Keratinocyte (primary cell): ENCODE data around the gene RETN. TPM values are rescaled to one million over a fixed set of nuclear protein-coding genes. Genes with fewer than 3 reads are reported as not detected.

Source experiments
- DNase-seq: peaks from one replicate; pipeline ENCODE4 v3.0.0-alpha.2; 2011; ENCODE audit warnings: low read depth, missing footprints, low spot score
- FAIRE-seq: peaks from 2 replicates; lab custom pipeline; 2011; peaks lifted over from hg19 to GRCh38; lab: Jason Lieb, UNC
- H2AFZ ChIP-seq: 2 replicates; pipeline ENCODE4 v1.6.0; 2012; ENCODE audit warnings: low read length, control low read depth, inconsistent platforms; ENCODE audit not compliant: control insufficient read depth
- H3K27ac ChIP-seq: 2 replicates; pipeline ENCODE4 v1.5.1; 2011; ENCODE audit warnings: low read length; ENCODE audit not compliant: control insufficient read depth, insufficient read depth
- H3K27me3 ChIP-seq: 3 replicates; pipeline ENCODE4 v1.6.0; 2011; ENCODE audit warnings: low read length; ENCODE audit not compliant: control insufficient read depth, insufficient read depth; ENCODE audit errors: extremely low read depth
- H3K36me3 ChIP-seq, 2 experiments: 2 replicates in 1 of 2; 3 replicates in 1 of 2; pipeline ENCODE4 v1.5.1; 2011; ENCODE audit warnings: low read length in 2 of 2, mild to moderate bottlenecking in 1 of 2; ENCODE audit not compliant: control insufficient read depth in 2 of 2, insufficient read depth in 2 of 2; ENCODE audit errors: extremely low read depth in 1 of 2
- H3K4me1 ChIP-seq: 3 replicates; pipeline ENCODE4 v1.5.1; 2011; ENCODE audit warnings: low read length; ENCODE audit not compliant: control insufficient read depth, insufficient read depth; ENCODE audit errors: extremely low read depth
- H3K4me2 ChIP-seq: 3 replicates; pipeline ENCODE4 v1.6.0; 2011; ENCODE audit warnings: low read depth, low read length; ENCODE audit not compliant: control insufficient read depth, insufficient read depth; ENCODE audit errors: extremely low read depth
- H3K4me3 ChIP-seq, 3 experiments: fragments of 200-600 bp in 1 of 3; sonication (generic) in 1 of 3; 2 replicates in 2 of 3; 3 replicates in 1 of 3; pipeline ENCODE4 v1.5.1; 2011 to 2016; ENCODE audit warnings: low read length in 3 of 3, mild to moderate bottlenecking in 3 of 3, control low read depth in 2 of 3, inconsistent platforms in 1 of 3, low read depth in 1 of 3, mixed read lengths in 1 of 3, mixed run types in 1 of 3, moderate library complexity in 1 of 3; ENCODE audit not compliant: control insufficient read depth in 2 of 3, insufficient read depth in 2 of 3; ENCODE audit errors: extremely low read depth in 1 of 3
- H3K79me2 ChIP-seq: 2 replicates; pipeline ENCODE4 v1.6.0; 2012; ENCODE audit warnings: low read length; ENCODE audit not compliant: control insufficient read depth, insufficient read depth
- H3K9ac ChIP-seq: 3 replicates; pipeline ENCODE4 v1.6.0; 2011; ENCODE audit warnings: low read length; ENCODE audit not compliant: control insufficient read depth, insufficient read depth; ENCODE audit errors: extremely low read depth
- H3K9me1 ChIP-seq: 3 replicates; pipeline ENCODE4 v1.6.0; 2011; ENCODE audit warnings: low read length; ENCODE audit not compliant: control insufficient read depth, insufficient read depth; ENCODE audit errors: extremely low read depth
- H3K9me3 ChIP-seq: 2 replicates; pipeline ENCODE4 v1.5.1; 2012; ENCODE audit warnings: low read depth, low read length; ENCODE audit not compliant: control insufficient read depth
- H4K20me1 ChIP-seq: 3 replicates; pipeline ENCODE4 v1.6.0; 2011; ENCODE audit warnings: low read length; ENCODE audit not compliant: control insufficient read depth, insufficient read depth; ENCODE audit errors: extremely low read depth
- EZH2 ChIP-seq: IDR thresholded peaks from one replicate; pipeline ENCODE4 v1.6.1; 2012; ENCODE audit warnings: inconsistent platforms, mild to moderate bottlenecking, low read length, moderate library complexity
- dilution Hi-C: fragments of 300-500 bp; cut with MboI; formaldehyde crosslinking; loops from one replicate; pipeline ENCODE4 v1.7.0; 2020; ENCODE audit warnings: low sequenced_read_pairs; ENCODE audit not compliant: extremely low pct_ligation_motif_present
- polyA plus RNA-seq, 5 experiments: library from polyadenylated mRNA; depleted of rRNA in 3 of 5; stranded (reverse) in 3 of 5; stranded (forward) in 1 of 5; unstranded in 1 of 5; fragments of >200 nt; gene quantifications; 1 replicate in 1 of 5; 2 replicates in 3 of 5; 3 replicates in 1 of 5; pipeline versions ENCODE4 v1.2.1 to v1.2.3, GENCODE V29; 2011 to 2012; ENCODE audit warnings: missing spikeins in 2 of 5, low read depth in 1 of 5, low replicate concordance in 1 of 5
- TF ChIP-seq, protein P1 (sequence below), 3 experiments: IDR thresholded peaks in 1 of 3; conservative IDR thresholded peaks in 1 of 3; optimal IDR thresholded peaks in 1 of 3; 2 replicates in 2 of 3; 3 replicates in 1 of 3; pipeline versions ENCODE3 to v1.5.1; 2011; ENCODE audit warnings: low read length in 3 of 3, mild to moderate bottlenecking in 3 of 3, moderate library complexity in 2 of 3, control low read depth in 1 of 3, inconsistent platforms in 1 of 3; ENCODE audit not compliant: insufficient read depth in 2 of 3; ENCODE audit errors: extremely low read depth in 1 of 3

Gene RETN
- polyA plus RNA-seq, 1 donor (not counting 4 experiments of a cell fraction or from before 2014, with no cell fraction given), result not detected

DNA sequence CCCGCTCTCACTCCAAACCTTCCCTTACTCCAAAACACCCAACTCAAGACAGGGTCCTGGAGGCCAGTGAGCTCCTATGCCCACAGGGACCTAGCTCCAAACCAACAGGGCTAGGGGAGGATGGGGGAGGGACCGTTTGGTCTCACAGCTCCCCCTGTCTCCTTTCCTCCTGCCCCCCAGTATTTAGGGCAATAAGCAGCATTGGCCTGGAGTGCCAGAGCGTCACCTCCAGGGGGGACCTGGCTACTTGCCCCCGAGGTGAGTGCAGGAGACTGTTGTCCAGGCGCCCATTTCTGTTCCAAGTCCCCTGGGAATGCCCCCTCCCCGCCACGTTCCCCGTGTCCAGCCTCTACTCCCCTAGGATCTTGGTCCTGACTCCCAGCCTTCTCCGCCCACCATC is 792 bp downstream of the RETN start:
- Histone ChIP-seq H3K9ac (no peak overlapping the region), H3K36me3 (no peaks in the 10 kb centered on the region), H3K9me3 (no peaks in the 10 kb centered on the region), H3K4me3 (no peak overlapping the region), H3K27ac (no peak overlapping the region), H4K20me1 (no peaks in the 10 kb centered on the region), H3K9me1 (no peaks in the 10 kb centered on the region), H3K4me2 (no peak overlapping the region), H3K27me3 (peaks cover 23% of the 10 kb centered on the region), H2AFZ (no peak overlapping the region), H3K4me1 (no peaks in the 10 kb centered on the region), H3K79me2 (no peaks in the 10 kb centered on the region)
- dilution Hi-C loops, result no loop called here
- DNase-seq (no peak), FAIRE-seq (no peak)
- TF ChIP-seq, protein P1, sequence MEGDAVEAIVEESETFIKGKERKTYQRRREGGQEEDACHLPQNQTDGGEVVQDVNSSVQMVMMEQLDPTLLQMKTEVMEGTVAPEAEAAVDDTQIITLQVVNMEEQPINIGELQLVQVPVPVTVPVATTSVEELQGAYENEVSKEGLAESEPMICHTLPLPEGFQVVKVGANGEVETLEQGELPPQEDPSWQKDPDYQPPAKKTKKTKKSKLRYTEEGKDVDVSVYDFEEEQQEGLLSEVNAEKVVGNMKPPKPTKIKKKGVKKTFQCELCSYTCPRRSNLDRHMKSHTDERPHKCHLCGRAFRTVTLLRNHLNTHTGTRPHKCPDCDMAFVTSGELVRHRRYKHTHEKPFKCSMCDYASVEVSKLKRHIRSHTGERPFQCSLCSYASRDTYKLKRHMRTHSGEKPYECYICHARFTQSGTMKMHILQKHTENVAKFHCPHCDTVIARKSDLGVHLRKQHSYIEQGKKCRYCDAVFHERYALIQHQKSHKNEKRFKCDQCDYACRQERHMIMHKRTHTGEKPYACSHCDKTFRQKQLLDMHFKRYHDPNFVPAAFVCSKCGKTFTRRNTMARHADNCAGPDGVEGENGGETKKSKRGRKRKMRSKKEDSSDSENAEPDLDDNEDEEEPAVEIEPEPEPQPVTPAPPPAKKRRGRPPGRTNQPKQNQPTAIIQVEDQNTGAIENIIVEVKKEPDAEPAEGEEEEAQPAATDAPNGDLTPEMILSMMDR (optimal IDR thresholded peaks at IDR 0.05 in 1 of 3, IDR thresholded peaks at IDR 0.05 in 1 of 3, conservative IDR thresholded peaks at IDR 0.05 in 1 of 3; ENCODE audit: extremely low read depth in 1 of 3, insufficient read depth in 2 of 3, low read length in 3 of 3), result no peak
- no peak for TF ChIP-seq EZH2

DNA sequence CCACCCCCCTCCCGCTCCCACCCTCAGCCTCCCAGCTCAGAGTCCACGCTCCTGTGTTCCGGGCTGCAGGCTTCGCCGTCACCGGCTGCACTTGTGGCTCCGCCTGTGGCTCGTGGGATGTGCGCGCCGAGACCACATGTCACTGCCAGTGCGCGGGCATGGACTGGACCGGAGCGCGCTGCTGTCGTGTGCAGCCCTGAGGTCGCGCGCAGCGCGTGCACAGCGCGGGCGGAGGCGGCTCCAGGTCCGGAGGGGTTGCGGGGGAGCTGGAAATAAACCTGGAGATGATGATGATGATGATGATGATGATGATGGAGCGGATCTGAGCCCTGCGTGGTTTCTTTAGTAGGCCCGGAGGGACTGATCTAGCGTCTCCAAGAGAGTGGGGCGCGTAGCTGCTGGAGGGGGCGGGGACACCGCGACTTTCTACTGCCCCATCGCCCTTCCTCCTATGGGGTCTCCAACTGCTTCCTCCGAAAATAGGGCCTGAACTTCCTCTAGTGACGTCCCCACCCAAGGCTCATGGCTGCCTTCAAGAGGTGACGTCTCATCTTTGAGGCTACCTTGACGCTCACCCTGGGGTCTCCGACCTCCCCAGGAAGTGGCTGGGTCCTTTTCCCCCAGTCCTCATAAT is 1.4 kb downstream of the RETN start:
- Histone ChIP-seq H3K36me3 (no peaks in the 10 kb centered on the region), H3K9me3 (no peaks in the 10 kb centered on the region), H3K27ac (no peak overlapping the region), H3K9me1 (no peaks in the 10 kb centered on the region), H3K4me1 (no peaks in the 10 kb centered on the region), H4K20me1 (no peaks in the 10 kb centered on the region), H3K4me3 (no peak overlapping the region), H3K4me2 (no peak overlapping the region), H3K79me2 (no peaks in the 10 kb centered on the region), H3K27me3 (peaks cover 23% of the 10 kb centered on the region), H2AFZ (no peak overlapping the region), H3K9ac (no peak overlapping the region)
- FAIRE-seq (no peak), DNase-seq (no peak)
- dilution Hi-C loops, result no loop called here
- TF ChIP-seq, protein P1 (optimal IDR thresholded peaks at IDR 0.05 in 1 of 3, IDR thresholded peaks at IDR 0.05 in 1 of 3, conservative IDR thresholded peaks at IDR 0.05 in 1 of 3; ENCODE audit: extremely low read depth in 1 of 3, insufficient read depth in 2 of 3, low read length in 3 of 3), result no peak
